Measurements from ENCODE around the gene C19orf73.

- no peak for TF ChIP-seq CTCF (conservative IDR thresholded peaks at IDR 0.05; ENCODE audit: low read depth in 2 of 2)
- no peak for TF ChIP-seq CREB1 (CRISPR knock-in tag; IDR thresholded peaks at IDR 0.05; ENCODE audit: low read depth)
- TF ChIP-seq EZH2 (IDR thresholded peaks at IDR 0.05; ENCODE audit: low read depth, unreplicated experiment): no peak
- TF ChIP-seq EZH2phosphoT487 (IDR thresholded peaks at IDR 0.05; ENCODE audit: unreplicated experiment): no peak
- TF ChIP-seq REST (IDR thresholded peaks at IDR 0.05; ENCODE audit: unreplicated experiment): no peak
- no peak for TF ChIP-seq JUNB (IDR thresholded peaks at IDR 0.05; ENCODE audit: unreplicated experiment)
- no peak for TF ChIP-seq ETS1 (IDR thresholded peaks at IDR 0.05)
- no peak for TF ChIP-seq NANOG (IDR thresholded peaks at IDR 0.05; ENCODE audit: borderline replicate concordance)
These were observed 48.5 kb downstream of the C19orf73 start for GRCh38 chr19:49070416-49070815.

Measured in GM23338 (cell line).